Nephron progenitor cell (in vitro differentiated cells): ENCODE results near the gene LTBP2.
A peak's percentile ranks its signal among the peaks of the same experiment; 100 is the strongest.

ENCODE experiments used
- DNase-seq: peaks from one replicate; pipeline ENCODE4 v3.0.0; 2021
- H3K27ac Mint-ChIP-seq: 2 replicates; pipeline ENCODE4 v1.8.0; 2021; ENCODE audit warnings: mild to moderate bottlenecking, moderate library complexity, mixed read lengths
- H3K27me3 Mint-ChIP-seq: 2 replicates; pipeline ENCODE4 v1.8.0; 2021; ENCODE audit warnings: mild to moderate bottlenecking, low read depth, mixed read lengths; ENCODE audit not compliant: poor library complexity
- H3K36me3 Mint-ChIP-seq: 2 replicates; pipeline ENCODE4 v1.8.0; 2021; ENCODE audit warnings: low read depth, mixed read lengths
- H3K4me1 Mint-ChIP-seq: 2 replicates; pipeline ENCODE4 v1.8.0; 2021; ENCODE audit warnings: mixed read lengths
- H3K4me3 Mint-ChIP-seq: 2 replicates; pipeline ENCODE4 v1.8.0; 2021; ENCODE audit warnings: mild to moderate bottlenecking, moderate library complexity, mixed read lengths
- H3K9me3 Mint-ChIP-seq: 2 replicates; pipeline ENCODE4 v1.8.0; 2021; ENCODE audit warnings: mild to moderate bottlenecking, moderate library complexity, mixed read lengths
- TF ChIP-seq, protein P1 (sequence below): fragments of 200-600 bp; sonication (generic); IDR thresholded peaks from 2 replicates; pipeline ENCODE4 v1.5.0; 2021; ENCODE audit warnings: antibody characterized with exemption

Gene LTBP2

DNA sequence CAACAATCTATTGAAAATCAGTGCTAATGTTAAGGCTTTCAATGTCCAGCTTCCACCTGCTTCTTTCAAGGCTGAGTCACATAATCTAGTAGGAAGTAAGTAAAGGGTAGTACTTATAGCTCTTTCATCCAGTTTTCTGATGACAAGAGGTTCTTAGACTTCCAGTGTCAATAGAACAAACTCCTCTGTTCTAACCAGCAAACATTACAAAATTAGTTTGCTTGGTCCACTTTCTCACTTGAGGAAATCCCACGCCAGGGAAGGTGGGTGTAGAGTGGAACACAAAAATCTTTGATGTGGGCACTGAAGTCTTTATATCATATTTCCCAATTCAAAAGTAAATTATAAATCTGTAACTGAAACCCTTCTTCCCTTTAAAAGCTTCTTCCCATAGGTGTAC is 121.6 kb downstream of the LTBP2 start:
- DNase-seq = no peak
- no peaks in the 10 kb centered on the region for H3K9me3 Mint-ChIP-seq
- TF ChIP-seq, protein P1, sequence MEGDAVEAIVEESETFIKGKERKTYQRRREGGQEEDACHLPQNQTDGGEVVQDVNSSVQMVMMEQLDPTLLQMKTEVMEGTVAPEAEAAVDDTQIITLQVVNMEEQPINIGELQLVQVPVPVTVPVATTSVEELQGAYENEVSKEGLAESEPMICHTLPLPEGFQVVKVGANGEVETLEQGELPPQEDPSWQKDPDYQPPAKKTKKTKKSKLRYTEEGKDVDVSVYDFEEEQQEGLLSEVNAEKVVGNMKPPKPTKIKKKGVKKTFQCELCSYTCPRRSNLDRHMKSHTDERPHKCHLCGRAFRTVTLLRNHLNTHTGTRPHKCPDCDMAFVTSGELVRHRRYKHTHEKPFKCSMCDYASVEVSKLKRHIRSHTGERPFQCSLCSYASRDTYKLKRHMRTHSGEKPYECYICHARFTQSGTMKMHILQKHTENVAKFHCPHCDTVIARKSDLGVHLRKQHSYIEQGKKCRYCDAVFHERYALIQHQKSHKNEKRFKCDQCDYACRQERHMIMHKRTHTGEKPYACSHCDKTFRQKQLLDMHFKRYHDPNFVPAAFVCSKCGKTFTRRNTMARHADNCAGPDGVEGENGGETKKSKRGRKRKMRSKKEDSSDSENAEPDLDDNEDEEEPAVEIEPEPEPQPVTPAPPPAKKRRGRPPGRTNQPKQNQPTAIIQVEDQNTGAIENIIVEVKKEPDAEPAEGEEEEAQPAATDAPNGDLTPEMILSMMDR = no peak
- H3K4me3 Mint-ChIP-seq = no peak overlapping the region
- H3K4me1 Mint-ChIP-seq = peaks cover 16% of the 10 kb centered on the region
- peaks cover 4% of the 10 kb centered on the region for H3K36me3 Mint-ChIP-seq
- peaks cover 12% of the 10 kb centered on the region for H3K27me3 Mint-ChIP-seq
- H3K27ac Mint-ChIP-seq = no peak overlapping the region

DNA sequence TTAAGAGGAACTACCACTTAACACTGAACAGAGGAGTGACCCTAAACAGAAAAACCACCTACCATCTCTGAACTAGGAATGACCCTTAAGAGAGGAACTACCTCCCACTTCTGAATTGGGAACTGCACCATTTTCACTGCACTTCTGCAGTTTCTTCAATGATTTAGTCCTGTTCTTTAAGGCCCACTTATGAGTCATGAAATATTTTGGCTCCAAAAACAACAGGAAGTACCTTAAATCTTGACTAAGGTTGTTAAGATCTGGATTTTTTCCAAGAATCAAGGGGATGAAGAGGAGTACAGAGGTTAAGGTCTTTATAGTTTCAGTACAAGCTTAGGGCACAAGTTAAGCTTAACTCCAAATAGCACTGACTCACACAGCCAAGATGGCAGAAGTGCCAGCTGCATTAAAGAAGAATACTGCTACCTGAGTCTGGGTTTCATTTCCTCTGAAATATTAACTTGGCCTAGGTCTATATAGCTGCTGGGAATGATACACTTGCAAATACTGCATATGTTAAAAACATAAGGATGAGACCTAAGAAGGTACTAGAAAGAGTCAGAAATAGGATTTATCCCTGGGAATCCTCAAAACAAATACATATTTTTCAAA is 123.1 kb downstream of the LTBP2 start:
- H3K36me3 Mint-ChIP-seq = peaks cover 4% of the 10 kb centered on the region
- TF ChIP-seq, protein P1 = no peak
- no peak overlapping the region for H3K27ac Mint-ChIP-seq
- H3K27me3 Mint-ChIP-seq = peaks cover 12% of the 10 kb centered on the region
- no peaks in the 10 kb centered on the region for H3K9me3 Mint-ChIP-seq
- peaks cover under 1% of the 10 kb centered on the region for H3K4me1 Mint-ChIP-seq
- H3K4me3 Mint-ChIP-seq = no peak overlapping the region
- no peak for DNase-seq

DNA sequence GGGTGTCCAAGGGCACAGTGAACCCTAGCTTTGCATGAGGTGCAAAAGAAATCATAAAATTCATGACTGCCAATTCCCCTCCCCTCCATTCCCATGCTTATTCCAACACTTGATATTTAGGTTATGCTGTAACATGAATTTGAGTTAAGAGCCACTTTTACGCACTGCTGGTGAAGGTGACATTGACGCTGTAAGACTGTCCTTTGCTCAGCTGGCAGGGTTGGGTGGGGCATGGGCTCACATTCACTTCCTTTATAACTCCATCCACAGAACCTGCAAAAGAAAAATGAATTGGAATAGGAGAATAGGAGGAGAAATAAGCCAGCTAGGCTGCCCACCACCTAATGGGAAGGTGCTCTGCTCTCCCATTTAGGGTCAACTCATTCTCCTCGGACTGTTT is 125.9 kb downstream of the LTBP2 start:
- no peak for DNase-seq
- peaks cover 4% of the 10 kb centered on the region for H3K36me3 Mint-ChIP-seq
- no peaks in the 10 kb centered on the region for H3K4me1 Mint-ChIP-seq
- peaks cover 11% of the 10 kb centered on the region for H3K27me3 Mint-ChIP-seq
- no peak overlapping the region for H3K27ac Mint-ChIP-seq
- H3K9me3 Mint-ChIP-seq = no peaks in the 10 kb centered on the region
- TF ChIP-seq, protein P1 = no peak
- no peak overlapping the region for H3K4me3 Mint-ChIP-seq

DNA sequence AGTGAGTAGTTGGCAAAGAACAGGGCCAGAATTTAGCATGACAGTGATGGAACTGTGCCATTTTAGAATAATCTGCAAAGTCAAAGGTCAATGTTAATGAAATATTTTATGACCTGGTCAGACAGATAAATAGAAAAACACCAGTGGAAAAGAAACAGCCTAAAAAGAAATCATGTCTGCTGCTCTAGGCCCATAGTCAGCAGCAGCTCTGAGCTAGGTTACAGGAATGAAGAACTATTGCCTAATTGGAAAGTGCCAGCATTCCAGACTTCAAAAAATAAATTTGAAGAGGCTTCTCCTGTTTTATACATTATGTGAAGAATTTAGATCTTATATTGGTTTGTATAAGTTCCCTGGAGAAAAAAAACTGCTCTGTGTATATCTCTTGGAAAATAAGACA is 128.7 kb downstream of the LTBP2 start:
- H3K27me3 Mint-ChIP-seq = no peaks in the 10 kb centered on the region
- peaks cover 4% of the 10 kb centered on the region for H3K36me3 Mint-ChIP-seq
- no peaks in the 10 kb centered on the region for H3K9me3 Mint-ChIP-seq
- H3K4me1 Mint-ChIP-seq = peaks cover 7% of the 10 kb centered on the region
- no peak overlapping the region for H3K4me3 Mint-ChIP-seq
- no peak overlapping the region for H3K27ac Mint-ChIP-seq
- TF ChIP-seq, protein P1 = no peak
- DNase-seq = no peak

DNA sequence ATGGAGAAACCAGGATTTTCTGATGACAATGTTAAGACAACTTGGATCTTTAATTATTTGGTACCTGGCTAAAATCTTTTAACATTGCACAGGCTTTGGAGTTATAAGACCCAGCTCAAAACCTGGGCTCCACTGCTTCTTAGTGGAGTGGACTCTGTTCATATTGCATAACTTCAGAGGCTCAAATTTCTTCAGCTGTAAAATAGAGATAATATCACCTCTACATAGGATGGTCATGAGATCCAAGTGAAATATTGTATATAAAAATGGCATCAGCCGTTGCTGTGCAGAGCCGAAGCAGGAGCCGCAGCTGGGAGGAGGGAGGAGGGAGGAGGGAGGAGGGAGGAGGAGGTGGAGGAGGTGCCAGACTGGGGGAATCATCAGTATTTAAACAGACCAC is 129.5 kb downstream of the LTBP2 start:
- peaks cover 4% of the 10 kb centered on the region for H3K36me3 Mint-ChIP-seq
- TF ChIP-seq, protein P1 = no peak
- no peak overlapping the region for H3K4me3 Mint-ChIP-seq
- H3K4me1 Mint-ChIP-seq = peaks cover 14% of the 10 kb centered on the region
- DNase-seq = no peak
- no peaks in the 10 kb centered on the region for H3K9me3 Mint-ChIP-seq
- H3K27me3 Mint-ChIP-seq = no peaks in the 10 kb centered on the region
- H3K27ac Mint-ChIP-seq = no peak overlapping the region

DNA sequence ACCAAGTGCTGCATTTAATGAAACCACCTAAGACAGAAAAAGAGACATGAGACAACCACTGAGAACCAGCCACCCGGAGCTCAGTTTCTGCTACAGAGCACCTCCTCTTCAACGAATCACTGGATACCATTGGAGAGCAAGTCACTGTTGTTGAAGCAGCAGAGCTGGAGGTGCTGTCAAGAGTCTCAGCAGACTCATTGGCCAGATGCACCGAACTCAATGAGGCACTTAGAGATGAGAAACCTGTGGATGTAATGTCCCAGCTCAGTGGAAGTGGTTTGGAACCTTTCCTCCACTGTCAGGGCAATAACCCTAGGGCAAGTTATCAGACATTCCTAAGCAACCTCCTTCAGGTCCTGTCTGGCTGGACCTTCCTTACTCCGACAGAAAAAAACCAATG is 132.0 kb downstream of the LTBP2 start:
- H3K4me3 Mint-ChIP-seq = no peak overlapping the region
- TF ChIP-seq, protein P1 = no peak
- H3K36me3 Mint-ChIP-seq = peaks cover 4% of the 10 kb centered on the region
- peaks cover 22% of the 10 kb centered on the region for H3K4me1 Mint-ChIP-seq
- peaks cover 3% of the 10 kb centered on the region for H3K27me3 Mint-ChIP-seq
- H3K9me3 Mint-ChIP-seq = no peaks in the 10 kb centered on the region
- peak overlapping the region; percentile 24 for H3K27ac Mint-ChIP-seq
- no peak for DNase-seq
